Renal pelvis (tissue), 4 donors: ENCODE results near the gene PRKCG. TPM values are rescaled to one million over a fixed set of nuclear protein-coding genes. Genes with fewer than 3 reads are reported as not detected.

ENCODE experiments used
- DNase-seq: peaks from one replicate; pipeline ENCODE4 v3.0.0-alpha.2; 2013
- polyA plus RNA-seq, 3 donors: library from polyadenylated mRNA; unstranded; fragments of 120-200 nt; gene quantifications; one replicate each; pipeline ENCODE4 v1.2.1, GENCODE V29; 2013; ENCODE audit not compliant: insufficient read length in 3 of 3

Gene PRKCG
- polyA plus RNA-seq, 3 donors = 0.40 to 0.75 (median 0.67) TPM

DNA sequence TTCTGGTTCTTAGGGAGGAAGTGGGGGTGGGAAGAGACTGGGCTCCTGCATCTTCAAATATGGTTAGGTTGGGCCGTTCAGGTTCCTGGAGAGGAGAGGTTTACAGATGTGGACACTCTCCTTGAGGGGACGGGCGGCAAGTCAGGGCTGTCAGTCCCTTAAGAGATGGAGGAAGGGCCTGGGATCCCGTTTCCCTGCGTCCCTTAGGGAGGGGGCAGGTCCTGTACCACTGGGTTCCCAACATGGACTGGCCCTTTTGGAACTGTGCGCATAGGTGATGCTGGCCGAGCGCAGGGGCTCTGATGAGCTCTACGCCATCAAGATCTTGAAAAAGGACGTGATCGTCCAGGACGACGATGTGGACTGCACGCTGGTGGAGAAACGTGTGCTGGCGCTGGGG, 16.2 kb downstream of the PRKCG start:
- DNase-seq = no peak

DNA sequence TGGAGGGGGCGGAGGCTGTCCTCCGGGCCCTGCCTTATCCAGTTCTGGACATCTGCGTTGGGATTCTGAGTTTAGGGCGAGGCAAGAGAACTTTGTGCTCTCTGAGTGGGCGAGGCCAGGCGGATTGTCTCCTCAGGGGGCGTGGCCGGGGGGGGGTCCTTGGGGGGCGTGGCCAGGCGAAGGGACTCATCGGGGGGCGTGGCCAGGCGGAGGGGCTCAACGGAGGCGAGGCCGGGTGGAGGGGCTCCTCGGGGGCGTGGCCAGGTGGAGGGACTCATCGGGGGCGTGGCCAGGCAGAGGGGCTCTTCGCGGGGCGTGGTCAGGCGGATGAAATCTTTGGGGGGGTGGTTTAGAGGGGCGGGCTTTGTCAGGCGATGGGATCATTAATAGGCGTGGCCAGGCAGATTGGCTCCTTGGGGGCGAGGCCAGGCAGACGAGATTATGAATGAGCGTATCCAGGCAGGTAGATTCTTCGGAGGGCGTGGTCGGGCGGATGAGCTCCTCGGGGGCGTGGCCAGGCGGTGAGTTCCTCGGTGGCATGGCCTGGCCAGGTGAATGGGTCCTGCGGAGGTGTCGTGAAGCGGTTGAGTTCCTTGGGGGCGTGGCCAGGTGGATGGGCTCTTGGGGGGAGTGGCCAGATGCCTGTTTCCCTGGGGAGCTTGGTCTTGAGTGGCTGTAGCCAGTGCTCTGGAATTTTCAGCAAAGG, 16.8 kb downstream of the PRKCG start:
- no peak for DNase-seq

DNA sequence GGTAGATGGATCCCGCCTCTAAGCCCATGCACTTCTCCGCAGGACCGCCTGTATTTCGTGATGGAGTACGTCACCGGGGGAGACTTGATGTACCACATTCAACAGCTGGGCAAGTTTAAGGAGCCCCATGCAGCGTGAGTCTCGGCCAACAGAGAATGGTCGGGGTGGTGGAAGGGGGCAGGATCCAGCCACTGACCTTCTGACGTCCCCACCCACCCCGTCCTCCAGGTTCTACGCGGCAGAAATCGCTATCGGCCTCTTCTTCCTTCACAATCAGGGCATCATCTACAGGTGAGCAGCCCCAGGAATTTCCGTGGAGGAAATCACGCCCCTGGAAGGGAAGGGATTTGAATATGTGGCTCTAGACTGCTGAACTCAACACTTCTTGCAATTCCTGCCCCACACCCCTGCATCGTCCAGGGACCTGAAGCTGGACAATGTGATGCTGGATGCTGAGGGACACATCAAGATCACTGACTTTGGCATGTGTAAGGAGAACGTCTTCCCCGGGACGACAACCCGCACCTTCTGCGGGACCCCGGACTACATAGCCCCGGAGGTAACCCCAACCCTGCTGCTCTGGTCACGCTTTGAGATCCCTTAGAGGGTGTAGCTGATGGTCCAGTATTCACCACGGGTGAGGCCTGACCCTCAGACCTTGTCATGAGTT, 18.3 kb downstream of the PRKCG start:
- DNase-seq = no peak

DNA sequence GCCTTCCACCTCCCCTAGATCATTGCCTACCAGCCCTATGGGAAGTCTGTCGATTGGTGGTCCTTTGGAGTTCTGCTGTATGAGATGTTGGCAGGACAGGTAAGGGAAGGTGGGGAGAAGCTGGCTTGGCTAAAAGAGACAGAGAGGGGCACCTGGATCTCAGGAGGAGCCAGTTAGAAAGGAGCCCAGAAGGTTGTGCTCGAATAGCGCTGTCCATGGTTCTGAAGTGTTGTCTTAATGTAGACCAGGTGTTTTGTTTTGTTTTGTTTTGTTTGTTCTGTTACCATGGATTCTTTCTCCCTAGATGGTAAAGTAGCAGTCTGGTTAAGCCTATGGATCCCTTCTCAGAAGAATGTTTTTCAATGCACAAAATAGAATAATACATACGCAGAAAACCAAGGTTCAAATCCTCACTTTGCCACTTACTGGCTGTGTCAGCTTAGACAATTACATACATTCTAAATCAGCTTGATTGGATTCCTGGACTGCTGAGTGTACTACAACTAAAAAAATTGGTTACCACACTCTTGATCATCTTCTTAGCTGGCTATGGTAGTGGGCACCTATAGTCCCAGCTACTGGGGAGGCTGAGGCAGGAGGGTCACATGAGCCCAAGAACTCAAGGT, 21.2 kb downstream of the PRKCG start:
- peak; percentile 82 for DNase-seq

DNA sequence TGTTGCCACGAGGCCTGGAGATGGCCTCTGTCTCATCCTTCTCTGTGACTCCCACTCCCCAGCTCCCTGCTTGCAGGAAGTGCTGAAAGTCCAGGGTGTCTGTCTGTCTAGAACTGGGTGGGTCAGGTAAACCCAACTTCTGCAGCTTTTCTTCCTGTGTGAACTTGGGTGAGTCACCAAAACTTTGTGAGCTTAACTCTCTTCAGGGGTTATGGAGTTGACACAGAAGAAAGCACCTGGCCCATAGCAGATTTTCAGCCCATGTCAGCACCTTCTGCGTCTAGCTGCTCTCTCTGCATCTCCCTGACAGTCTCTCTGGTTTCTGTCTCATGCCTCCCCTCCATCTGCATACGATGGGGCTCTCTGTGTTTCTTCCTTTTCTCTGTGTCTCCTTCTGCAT, 22.9 kb downstream of the PRKCG start:
- no peak for DNase-seq

DNA sequence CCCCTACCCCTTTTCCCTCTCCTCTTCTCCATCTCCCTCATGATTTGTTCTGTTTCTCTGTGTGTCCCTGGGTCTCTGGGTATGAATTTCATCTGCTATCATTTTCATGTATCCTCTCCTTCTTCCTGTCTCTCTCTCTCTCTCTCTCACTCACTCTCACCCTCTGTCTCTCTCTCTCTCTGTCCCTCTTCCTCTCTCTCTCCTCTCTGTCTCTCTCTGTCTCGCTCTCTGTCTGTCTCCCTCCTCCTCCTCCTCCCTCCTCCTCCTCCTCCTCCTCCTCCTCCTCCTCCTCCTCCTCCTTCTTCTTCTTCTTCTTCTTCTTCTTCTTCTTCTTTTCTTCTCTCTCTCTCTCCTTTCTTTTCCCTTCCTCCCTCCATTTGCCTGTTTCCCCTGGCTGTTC, 23.8 kb downstream of the PRKCG start:
- no peak for DNase-seq

DNA sequence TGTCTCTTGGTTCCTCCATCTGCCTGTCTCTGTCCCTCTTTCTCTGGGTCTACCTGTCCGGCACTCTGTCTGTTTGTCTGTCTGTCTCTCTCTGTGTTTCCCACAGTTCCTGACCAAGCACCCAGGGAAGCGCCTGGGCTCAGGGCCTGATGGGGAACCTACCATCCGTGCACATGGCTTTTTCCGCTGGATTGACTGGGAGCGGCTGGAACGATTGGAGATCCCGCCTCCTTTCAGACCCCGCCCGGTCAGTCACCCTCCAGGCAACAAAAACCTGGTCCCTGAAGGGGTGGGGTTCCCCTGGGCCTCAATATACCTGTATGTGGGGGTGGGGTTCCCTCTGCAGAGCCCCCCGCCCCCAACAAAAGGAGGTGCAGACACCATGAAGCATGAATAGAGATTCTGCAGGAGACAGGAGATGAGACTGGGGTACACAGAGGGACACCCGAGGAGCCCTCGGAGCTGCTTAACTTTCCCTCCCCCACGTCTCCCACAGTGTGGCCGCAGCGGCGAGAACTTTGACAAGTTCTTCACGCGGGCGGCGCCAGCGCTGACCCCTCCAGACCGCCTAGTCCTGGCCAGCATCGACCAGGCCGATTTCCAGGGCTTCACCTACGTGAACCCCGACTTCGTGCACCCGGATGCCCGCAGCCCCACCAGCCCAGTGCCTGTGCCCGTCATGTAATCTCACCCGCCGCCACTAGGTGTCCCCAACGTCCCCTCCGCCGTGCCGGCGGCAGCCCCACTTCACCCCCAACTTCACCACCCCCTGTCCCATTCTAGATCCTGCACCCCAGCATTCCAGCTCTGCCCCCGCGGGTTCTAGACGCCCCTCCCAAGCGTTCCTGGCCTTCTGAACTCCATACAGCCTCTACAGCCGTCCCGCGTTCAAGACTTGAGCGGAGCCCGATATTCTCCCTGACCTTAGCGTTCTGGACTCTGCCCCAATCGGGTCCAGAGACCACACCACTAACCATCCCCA, 24.5 kb downstream of the PRKCG start:
- DNase-seq = no peak

DNA sequence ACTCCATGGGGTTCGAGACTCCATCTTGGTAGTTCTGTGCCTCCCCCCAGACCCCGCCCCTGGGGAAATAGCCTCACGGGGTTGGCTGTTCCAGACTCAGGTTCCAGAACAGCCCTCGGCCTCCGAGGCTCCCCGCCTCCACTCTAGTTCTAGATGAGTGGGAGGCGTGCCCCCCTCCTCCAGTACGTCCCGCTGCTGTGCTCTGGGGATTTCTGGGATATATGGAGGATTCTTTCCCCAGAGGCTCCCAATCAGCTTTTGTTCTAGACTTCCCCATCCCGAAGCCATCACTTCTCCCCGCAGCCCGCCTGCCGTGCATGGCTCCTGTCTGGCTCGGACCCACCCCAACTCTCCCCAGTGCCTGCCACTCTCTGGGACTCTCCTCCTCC, 25.2 kb downstream of the PRKCG start:
- DNase-seq = no peak

DNA sequence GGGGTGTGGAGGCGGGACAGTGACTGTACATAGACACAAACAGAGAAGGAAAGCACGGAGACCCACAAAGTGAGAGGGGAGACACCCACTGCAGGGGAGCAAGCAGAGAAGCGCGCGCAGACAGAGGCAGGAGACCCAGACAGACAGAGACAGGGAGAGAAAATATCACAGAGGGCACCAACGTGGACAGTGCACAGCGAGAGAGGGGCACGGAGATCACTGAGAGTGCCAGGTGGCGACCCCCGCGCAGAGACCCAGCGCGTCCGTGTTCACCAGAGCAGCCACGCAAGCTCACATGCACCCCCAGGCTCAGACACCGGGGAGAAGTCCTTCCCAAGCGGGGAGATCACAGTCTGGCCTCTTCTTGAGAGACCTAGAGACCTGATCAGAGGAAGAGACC, 25.7 kb downstream of the PRKCG start:
- DNase-seq = no peak

DNA sequence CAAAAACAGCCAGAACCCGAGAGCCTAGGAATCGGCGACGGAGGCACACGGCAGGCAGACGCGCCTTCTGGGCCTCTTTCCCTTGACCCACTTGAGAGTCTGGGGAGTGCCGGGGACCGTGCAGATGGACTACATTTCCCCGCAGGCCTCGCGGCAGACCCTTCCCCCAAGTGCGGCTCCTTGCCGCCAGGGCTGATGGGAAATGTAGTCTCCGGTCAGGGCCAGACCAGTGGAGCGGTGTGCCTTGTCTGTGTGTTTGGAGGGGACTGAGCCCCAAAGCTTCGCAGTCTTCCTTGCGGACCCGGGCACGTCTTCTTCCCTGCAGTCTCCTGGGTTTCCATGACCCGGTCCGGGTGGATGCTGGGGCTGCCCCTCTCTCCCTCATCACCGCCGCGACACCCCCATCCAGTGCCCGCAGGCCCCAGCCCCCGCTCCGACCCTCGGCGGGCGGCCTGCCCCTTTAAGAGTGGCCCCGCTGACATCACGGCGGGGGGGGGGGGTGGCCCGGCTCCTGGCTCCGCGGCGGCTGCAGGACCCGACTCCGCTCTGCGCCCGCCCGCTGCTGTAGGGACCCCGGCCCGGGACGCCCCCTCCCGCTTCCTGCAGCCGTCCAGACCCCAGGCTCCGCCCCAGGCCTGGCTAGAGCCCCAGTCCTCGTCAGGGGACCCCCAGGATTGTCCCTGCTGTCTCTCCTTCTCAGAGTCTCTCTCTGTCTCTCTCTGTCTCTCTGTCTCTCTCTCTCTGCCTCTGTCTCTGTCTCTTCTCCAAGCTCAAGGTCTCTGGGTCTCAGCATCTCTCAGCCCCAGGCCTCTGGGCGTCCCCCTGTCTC, 26.3 kb downstream of the PRKCG start:
- no peak for DNase-seq

DNA sequence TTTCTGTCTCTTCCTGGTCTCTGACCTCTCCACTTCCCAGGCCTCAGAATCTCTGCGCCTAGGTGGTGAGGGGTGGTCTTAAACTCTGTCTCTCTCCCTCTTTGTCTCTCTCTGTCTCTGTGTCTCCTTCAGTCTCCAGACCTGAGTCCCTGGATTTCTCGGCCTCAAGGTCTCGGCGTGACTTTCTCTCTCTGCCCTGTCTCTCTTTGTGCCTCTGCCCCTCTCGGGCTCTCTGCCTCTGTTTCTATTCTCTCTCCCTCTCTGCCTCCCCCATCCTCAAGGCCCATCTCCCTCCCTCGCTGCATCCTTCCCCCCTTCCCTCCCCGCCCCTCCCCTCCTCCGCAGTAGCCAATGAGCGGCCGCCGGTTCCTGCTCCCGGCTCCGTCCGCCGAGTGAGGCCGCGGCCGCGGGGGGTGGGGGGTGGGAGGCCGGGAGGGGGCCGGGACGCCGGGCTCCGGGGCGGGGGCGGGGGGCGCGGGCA, 27.0 kb downstream of the PRKCG start, which contains the start of gene CACNG7:
Gene CACNG7, plus strand, starts transcription at position 344 of the 481 bp plus-strand sequence. CDS start 3,554 bp downstream, outside the sequence.
- no peak for DNase-seq

DNA sequence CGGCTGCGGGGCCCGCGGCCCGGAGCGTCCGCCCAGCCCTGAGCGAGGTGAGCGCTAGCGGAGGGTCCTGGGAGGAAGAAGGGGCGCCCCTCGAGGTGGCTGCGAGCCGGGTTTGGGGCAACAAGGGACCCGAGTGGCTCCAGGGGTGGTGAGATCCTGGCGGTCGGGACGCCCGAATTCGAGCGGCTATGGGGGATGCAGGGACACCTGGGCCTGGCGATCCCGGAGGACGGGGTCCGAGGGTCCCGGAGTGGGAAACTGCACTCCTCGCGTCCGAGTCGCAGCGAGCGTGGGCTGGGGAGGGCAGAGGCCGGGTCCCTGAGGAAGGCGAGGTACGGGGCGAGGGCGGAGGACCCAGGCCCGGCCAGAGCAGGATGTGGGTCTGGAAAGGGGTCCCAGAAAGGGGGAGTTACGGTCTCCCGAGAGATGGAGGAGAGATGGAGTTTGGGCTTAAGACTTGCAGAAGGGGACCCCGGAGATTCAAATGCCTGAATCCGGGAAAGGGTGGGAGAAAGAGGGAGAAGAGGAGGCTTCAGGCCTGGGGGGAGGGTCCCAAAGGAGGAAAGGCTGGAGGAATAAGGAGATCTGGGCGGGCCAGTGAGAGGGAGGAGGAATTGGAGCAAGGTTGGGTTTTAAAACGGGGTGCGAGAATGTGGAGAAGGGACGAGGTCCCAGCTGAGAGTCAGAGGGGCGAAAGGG, 27.6 kb downstream of the PRKCG start:
- DNase-seq = no peak

DNA sequence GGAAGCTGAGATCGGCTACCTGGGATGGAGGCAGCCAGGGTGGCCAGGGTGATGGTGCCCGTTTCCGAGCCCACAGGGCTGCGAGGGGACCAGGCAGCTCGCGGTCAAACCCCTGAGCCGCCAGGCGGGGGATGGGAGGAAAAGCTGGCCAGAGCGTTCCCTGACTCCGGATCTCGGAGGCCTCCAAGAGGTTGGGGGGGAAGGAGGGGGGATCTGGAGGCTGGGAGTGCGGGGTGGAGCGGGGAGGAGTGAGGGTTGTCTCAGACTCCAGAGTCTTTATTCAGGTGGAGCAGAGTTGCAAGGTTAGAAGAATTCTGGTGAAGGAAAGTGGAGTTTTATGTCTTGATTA, 28.1 kb downstream of the PRKCG start:
- DNase-seq = no peak

DNA sequence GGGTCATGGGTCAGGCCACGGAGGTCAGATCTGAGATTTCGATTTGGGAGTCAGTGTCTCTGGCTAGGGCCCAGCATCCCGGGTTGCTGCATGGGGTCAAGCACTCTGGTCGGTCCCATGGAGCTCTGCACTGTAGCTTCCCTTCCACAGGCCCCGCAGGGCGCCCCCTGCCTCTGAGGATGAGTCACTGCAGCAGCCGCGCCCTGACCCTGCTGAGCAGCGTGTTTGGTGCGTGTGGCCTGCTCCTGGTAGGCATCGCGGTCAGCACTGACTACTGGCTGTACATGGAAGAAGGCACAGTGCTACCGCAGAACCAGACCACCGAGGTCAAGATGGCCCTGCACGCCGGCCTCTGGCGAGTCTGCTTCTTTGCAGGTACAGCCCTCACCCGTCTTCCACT, 30.7 kb downstream of the PRKCG start:
- no peak for DNase-seq

DNA sequence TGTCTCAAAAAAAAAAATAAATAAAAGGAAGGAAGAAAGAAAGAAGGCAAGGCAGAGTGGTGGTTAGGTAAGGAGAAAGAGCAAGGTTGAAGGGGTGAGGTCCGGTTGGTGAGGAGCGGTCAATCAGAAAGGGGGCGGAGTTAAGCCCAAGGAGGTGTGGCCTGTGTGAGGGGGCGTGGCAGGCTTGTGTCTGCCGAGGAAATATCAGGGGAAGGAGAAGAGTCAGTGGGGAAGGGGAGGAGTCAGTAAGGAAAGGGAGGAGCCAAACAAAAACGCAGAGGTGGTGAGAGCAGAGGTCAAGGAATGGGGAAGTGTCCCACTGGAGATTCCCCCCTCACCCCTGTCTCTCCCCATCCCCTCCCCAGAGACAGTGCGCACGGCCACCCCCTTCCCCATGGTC, 33.0 kb downstream of the PRKCG start:
- no peak for DNase-seq

DNA sequence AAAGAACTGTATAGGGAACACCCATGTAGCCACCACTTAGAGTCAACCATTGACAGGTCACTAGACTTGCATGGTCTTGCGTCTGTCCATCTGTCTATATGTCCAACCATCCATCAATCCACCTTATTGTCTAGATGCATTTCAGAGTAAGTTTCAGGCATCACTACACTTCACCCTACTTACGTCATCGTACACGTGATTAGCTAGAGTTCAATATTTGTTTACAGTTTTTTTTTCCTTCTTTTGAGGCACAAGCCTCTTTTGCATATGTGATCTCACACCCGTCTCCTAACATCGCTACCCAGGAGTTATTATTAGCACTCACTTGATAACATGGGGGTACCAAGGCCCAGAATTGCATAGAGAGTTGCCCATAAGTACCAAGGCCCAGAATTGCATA, 34.0 kb downstream of the PRKCG start:
- no peak for DNase-seq

DNA sequence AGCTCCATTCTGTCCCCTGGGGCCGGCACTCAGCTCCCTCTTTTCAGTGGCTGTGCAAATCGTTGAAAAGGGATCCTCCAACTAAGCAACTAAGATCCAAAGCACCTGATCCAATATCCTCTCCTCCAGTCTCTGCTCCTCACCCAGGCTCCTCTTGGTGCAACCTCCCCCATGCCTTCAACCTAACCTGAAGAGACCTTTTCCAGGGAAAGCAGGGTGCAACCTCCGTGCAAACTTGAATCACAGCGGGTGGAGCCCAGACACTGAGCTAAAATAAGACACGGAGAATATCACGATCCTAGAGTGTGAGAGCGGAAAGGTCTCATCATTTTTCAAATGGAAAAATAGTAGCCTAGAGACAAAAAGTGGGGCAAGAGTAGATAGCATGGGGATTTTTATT, 35.4 kb downstream of the PRKCG start:
- no peak for DNase-seq

DNA sequence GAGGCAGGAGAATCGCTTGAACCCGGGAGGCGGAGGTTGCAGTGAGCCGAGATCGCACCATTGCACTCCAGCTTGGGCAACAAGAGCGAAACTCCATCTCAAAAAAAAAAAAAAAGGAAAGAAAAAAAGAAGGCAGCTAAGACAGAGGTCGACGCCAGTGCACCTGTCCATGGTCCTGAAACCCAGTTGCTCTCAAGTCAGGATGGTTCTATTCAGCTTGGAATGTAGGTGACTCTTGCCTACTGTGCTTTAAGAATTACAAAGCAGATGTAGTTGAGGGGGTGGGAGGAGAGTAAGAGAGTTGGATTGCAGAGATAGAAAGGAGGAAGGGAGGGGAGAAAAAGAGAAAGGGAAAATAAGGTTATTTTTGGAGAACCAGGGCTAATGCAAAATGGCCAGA, 45.7 kb downstream of the PRKCG start:
- DNase-seq = peak; percentile 81

DNA sequence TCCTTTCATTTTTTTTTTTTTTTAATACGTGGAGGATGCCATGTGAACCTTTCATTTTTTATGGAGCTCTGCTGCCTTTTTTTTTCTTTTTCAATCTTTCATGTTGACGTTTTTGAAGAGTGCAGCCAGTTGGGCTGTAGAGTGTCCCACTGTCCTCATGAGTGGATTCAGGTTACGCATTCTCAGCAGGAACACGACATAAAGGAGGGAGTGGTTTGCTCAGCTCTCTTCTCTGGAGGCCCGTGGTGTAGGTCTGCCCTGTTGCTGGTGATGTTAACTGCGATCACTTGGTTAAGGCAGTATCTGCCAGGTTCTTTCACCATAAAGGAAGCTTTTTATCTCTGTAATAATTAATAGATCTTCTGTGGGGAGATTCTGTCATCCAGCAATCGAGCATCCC, 54.0 kb downstream of the PRKCG start:
- no peak for DNase-seq

DNA sequence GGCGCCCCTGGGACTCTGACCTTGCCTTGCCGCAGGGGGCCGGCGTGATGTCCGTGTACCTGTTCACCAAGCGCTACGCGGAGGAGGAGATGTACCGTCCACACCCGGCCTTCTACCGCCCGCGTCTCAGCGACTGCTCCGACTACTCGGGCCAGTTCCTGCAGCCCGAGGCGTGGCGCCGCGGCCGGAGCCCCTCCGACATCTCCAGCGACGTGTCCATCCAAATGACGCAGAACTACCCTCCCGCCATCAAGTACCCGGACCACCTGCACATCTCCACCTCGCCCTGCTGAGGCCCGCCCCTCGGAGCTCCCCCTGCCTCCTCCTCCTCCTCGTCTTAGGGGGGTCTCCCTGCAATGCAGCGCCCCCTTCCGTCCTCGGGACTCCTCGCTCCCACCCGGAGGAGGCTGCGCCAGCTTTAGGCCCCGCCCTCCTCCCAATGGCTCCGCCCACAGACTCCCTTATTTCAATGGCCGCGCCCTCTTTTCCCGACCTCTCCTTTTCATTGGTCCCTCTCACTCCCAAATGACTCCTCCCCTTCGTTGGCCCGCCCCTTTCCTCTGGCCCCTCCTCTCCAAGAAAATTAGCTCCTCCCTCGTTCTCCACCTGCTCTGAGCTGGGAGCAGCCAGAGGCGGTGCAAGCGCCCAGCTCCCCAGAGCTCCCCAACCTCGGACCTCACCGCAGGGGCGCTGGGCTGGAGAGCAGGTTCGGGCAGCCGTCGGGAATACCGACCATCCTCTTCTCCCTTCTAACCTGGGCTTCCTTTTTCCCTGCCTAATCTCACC, 60.2 kb downstream of the PRKCG start:
- DNase-seq = no peak
